ENCODE data around the gene CKM. TPM values are rescaled to one million over a fixed set of nuclear protein-coding genes. Genes with fewer than 3 reads are reported as not detected.
A peak's percentile ranks its signal among the peaks of the same experiment; 100 is the strongest.
"Not testable (repeated sequence)": the region's sequence is repeated elsewhere in the genome, so short reads cannot be mapped to it uniquely, and the experiment has no call there.

The CKM gene
- total and polyA plus RNA-seq, 8 donors: 4.1 to 58.5 (median 10.9) TPM; not detected in 2

DNA sequence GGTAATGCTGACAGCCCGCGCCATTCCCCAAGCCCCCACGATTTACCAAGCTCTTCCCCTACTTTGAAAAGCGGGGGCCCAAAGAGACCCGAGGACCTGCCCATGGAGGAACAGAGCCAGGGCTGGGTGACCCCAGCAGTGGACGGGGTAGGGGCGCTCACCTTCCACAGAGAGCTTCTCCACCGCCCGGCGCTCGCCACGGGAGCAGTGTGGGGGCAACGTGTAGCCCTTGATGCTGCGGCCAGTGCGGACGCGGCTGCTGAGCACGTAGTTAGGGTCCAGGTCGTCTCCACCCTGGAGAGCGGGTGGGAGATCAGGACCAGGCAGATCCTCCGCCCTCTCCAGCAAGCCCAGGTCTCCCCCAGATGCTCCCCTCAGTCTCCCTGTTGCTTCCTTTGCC lies 7.4 kb downstream of the CKM start:
- H3K27me3 ChIP-seq: peaks cover 0 to 53% (median 14%) of the 10 kb centered on the region in 3 donors
- no peak overlapping the region for H3K27ac ChIP-seq
- DNase-seq: no peak
- intact Hi-C loops (cut with DNase I; ENCODE audit: low total_unique reads): no loop called here
- TF ChIP-seq POLR2AphosphoS5 (IDR thresholded peaks at IDR 0.05) (no peak), CTCF (IDR thresholded peaks at IDR 0.05) (no peak), POLR2A (IDR thresholded peaks at IDR 0.05) (no peak), EP300 (IDR thresholded peaks at IDR 0.05) (no peak)
- no peaks in the 10 kb centered on the region for H3K36me3 ChIP-seq
- no peaks in the 10 kb centered on the region for H3K9me3 ChIP-seq
- 54 to 64% (median 57%) methylated on average over 15 to 21 of the region's 21 CpGs for WGBS, 5 donors
- no peaks in the 10 kb centered on the region for H3K4me1 ChIP-seq
- H3K4me3 ChIP-seq: no peak overlapping the region

- Histone ChIP-seq H3K4me1 (no peaks in the 10 kb centered on the region), H3K27me3 (peaks cover 0 to 53% (median 14%) of the 10 kb centered on the region in 3 donors), H3K36me3 (no peaks in the 10 kb centered on the region), H3K27ac (no peak overlapping the region), H3K9me3 (no peaks in the 10 kb centered on the region), H3K4me3 (no peak overlapping the region)
- intact Hi-C loops (cut with DNase I; ENCODE audit: low total_unique reads): no loop called here
- 55 to 73% (median 68%) methylated on average over 7 to 8 of the region's 8 CpGs for WGBS, 5 donors
- no peak for DNase-seq
- no peak for TF ChIP-seq POLR2A (IDR thresholded peaks at IDR 0.05)
These were observed 7.9 kb downstream of the CKM start for GRCh38 chr19:45314708-45315245.

GRCh38 chr19:45312285-45312684 lies 10.4 kb downstream of the CKM start:
- intact Hi-C loops (cut with DNase I; ENCODE audit: low total_unique reads); H3K27ac ChIP-seq; H3K36me3 ChIP-seq; DNase-seq; H3K4me3 ChIP-seq; H3K4me1 ChIP-seq; H3K9me3 ChIP-seq: not testable (repeated sequence)
- WGBS, 5 donors: 88 to 95% (median 91%) methylated on average over 14 of the region's 14 CpGs
- H3K27me3 ChIP-seq: peaks cover 0 to 43% (median 14%) of the 10 kb centered on the region in 3 donors

DNA sequence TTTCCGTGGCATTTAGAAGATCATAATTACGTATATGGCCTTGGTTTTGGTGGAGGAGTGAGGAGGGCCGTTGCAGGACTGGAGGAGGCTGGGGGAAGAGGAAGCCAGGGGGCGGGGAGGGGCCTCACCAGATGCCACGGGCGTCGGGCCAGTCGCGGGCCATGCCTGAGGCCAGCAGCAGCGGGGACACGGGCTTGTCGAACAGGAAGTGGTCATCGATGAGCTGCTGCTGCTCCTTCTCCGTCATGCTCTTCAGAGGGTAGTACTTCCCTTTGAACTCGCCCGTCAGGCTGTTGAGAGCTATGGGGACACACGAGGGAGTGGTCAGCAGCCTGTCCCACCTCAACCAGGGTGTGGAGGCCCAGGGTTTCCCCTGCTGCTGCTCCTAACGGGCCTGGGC lies 11.1 kb downstream of the CKM start:
- TF ChIP-seq CTCF (IDR thresholded peaks at IDR 0.05) (no peak), POLR2AphosphoS5 (IDR thresholded peaks at IDR 0.05) (no peak), EP300 (IDR thresholded peaks at IDR 0.05) (no peak), POLR2A (IDR thresholded peaks at IDR 0.05) (no peak)
- intact Hi-C loops (cut with DNase I; ENCODE audit: low total_unique reads): no loop called here
- H3K4me1 ChIP-seq: no peaks in the 10 kb centered on the region
- no peak overlapping the region for H3K27ac ChIP-seq
- no peaks in the 10 kb centered on the region for H3K9me3 ChIP-seq
- WGBS, 5 donors: 34 to 43% (median 40%) methylated on average over 9 to 18 of the region's 18 CpGs
- H3K4me3 ChIP-seq: no peak overlapping the region
- peaks cover 0 to 42% (median 8%) of the 10 kb centered on the region in 3 donors for H3K27me3 ChIP-seq
- DNase-seq: peak in 1 of 2 donors; percentile 55
- H3K36me3 ChIP-seq: no peaks in the 10 kb centered on the region

GRCh38 chr19:45309322-45309721 lies 13.4 kb downstream of the CKM start:
- 91 to 96% (median 96%) methylated on average over 8 of the region's 8 CpGs for WGBS, 5 donors
- H3K4me3 ChIP-seq; H3K36me3 ChIP-seq; DNase-seq; H3K27ac ChIP-seq; H3K9me3 ChIP-seq; H3K4me1 ChIP-seq; intact Hi-C loops (cut with DNase I; ENCODE audit: low total_unique reads): not testable (repeated sequence)
- peaks cover 0 to 21% (median 0%) of the 10 kb centered on the region in 3 donors for H3K27me3 ChIP-seq

DNA sequence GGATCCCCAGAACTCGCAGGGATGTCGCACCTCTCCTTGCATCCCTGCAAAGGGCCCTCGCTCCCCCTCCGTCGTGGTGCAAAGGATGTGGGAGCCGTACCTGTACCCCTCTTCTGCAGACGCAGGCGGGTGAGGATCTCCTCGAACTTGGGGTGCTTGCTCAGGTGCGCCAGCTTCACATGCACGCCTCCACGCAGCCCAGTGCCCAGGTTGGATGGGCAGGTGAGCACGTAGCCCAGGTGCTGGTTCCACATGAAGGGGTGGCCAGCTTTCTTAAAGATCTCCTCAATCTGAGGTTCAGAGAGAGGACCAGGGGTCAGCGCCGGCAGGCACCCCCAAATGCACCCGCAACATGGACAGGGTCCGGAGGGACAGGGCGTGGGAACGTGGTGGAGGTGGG lies 15.3 kb downstream of the CKM start:
- H3K4me1 ChIP-seq: peaks cover 0 to 8% (median 0%) of the 10 kb centered on the region in 4 donors
- DNase-seq: no peak
- H3K27me3 ChIP-seq: peaks cover 0 to 21% (median 0%) of the 10 kb centered on the region in 3 donors
- no peaks in the 10 kb centered on the region for H3K9me3 ChIP-seq
- no peak overlapping the region for H3K4me3 ChIP-seq
- TF ChIP-seq EP300 (IDR thresholded peaks at IDR 0.05) (no peak), POLR2A (IDR thresholded peaks at IDR 0.05) (no peak), POLR2AphosphoS5 (IDR thresholded peaks at IDR 0.05) (no peak), CTCF (IDR thresholded peaks at IDR 0.05) (no peak)
- intact Hi-C loops (cut with DNase I; ENCODE audit: low total_unique reads): no loop called here
- no peak overlapping the region for H3K27ac ChIP-seq
- H3K36me3 ChIP-seq: peaks cover 0 to 9% (median 7%) of the 10 kb centered on the region in 4 donors
- WGBS, 5 donors: 84 to 93% (median 90%) methylated on average over 14 to 19 of the region's 19 CpGs
